ENCODE measurements around the gene DCTN4.

DNA sequence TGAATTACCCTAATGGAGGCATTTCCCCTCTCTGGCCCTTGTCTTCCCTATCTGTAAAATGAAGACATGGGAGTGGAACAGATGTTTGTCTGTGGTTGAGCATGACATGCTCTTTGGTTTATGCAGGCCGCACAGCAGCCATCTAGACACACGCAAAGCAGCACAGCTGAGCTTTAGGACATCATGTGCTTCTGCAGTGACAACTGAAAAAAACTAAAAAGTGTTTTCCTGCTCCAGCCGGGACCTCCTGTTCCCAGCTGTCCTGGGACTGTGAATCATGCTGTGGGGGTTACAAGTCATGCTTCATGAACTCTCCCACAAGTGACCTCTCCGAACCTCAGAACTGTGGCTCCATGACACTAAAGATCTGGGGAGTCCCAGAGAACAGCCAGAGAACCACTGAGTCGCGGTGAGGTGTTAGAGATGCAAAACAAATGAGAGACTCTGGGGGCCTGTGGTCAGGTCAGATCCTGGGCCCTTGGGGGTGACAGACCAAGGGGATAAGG is 21.4 kb upstream of the DCTN4 start:
- TF ChIP-seq, protein P1, sequence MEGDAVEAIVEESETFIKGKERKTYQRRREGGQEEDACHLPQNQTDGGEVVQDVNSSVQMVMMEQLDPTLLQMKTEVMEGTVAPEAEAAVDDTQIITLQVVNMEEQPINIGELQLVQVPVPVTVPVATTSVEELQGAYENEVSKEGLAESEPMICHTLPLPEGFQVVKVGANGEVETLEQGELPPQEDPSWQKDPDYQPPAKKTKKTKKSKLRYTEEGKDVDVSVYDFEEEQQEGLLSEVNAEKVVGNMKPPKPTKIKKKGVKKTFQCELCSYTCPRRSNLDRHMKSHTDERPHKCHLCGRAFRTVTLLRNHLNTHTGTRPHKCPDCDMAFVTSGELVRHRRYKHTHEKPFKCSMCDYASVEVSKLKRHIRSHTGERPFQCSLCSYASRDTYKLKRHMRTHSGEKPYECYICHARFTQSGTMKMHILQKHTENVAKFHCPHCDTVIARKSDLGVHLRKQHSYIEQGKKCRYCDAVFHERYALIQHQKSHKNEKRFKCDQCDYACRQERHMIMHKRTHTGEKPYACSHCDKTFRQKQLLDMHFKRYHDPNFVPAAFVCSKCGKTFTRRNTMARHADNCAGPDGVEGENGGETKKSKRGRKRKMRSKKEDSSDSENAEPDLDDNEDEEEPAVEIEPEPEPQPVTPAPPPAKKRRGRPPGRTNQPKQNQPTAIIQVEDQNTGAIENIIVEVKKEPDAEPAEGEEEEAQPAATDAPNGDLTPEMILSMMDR (conservative IDR thresholded peaks at IDR 0.05; ENCODE audit: low read length), result no peak
- TF ChIP-seq EZH2phosphoT487 (IDR thresholded peaks at IDR 0.05; ENCODE audit: borderline replicate concordance), result no peak

All from Loucy (cell line).